Measurements from ENCODE around the gene KDM4B. TPM values are rescaled to one million over a fixed set of nuclear protein-coding genes. Genes with fewer than 3 reads are reported as not detected.

The KDM4B gene
- total and polyA plus RNA-seq, 4 donors, result 3.2 to 19.7 (median 12.9) TPM

DNA sequence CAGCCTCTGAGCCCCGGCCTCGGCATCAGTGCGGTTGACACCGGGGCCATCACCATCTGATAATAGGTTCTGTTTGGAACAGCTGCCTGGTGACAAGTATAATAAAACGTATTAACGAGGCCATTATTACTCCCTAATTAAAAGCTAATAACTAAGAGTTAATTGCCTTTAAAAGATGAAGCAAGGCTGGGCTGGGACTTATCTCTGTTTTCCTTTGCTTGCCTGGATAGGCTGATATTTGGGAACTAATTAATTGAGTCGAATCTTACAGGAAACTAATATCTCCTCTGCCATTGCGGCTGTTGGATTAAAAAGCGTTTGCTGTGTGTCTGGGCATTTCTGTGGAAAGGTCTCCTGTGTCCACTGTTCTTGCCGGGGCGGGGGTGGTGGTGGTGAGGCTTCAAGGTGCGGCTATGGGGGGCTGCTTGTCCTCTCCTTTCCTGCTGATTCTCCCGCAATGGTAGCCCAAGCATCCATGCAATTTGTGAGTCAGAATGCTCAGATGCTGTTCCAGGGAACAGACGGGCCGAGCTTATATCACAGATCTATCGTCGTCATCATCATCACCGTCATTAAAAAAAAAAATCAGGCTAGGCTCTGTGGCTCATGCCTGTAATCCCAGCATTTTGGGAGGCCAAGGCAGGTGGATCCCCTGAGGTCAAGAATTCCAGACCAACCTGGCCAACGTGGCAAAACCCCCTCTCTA lies 209.0 kb downstream of the KDM4B start:
- H3K9me3 ChIP-seq (ENCODE audit: control insufficient read depth in 4 of 4, low read length in 3 of 4), result no peaks in the 10 kb centered on the region
- H3K27ac ChIP-seq (ENCODE audit: low read depth in 1 of 2, low read length in 2 of 2), result no peak overlapping the region
- TF ChIP-seq TAF1 (conservative IDR thresholded peaks at IDR 0.05), result no peak
- TF ChIP-seq CTCF (IDR thresholded peaks at IDR 0.05; ENCODE audit: low read depth, low read length, missing input control), result no peak
- TF ChIP-seq YY1 (IDR thresholded peaks at IDR 0.05), result no peak
- TF ChIP-seq RAD21 (IDR thresholded peaks at IDR 0.05), result no peak
- TF ChIP-seq MAX (IDR thresholded peaks at IDR 0.05), result no peak
- no peak for TF ChIP-seq HNF4A (conservative IDR thresholded peaks at IDR 0.05)
- TF ChIP-seq FOXA2 (IDR thresholded peaks at IDR 0.05), result no peak
- TF ChIP-seq RXRA (IDR thresholded peaks at IDR 0.05), result no peak
- TF ChIP-seq FOXA1 (IDR thresholded peaks at IDR 0.05), result no peak
- no peak for TF ChIP-seq JUND (IDR thresholded peaks at IDR 0.05)
- TF ChIP-seq GABPA (IDR thresholded peaks at IDR 0.05 in 1 of 2, conservative IDR thresholded peaks at IDR 0.05 in 1 of 2), result no peak
- no peak for TF ChIP-seq SP1 (IDR thresholded peaks at IDR 0.05)
- no peaks in the 10 kb centered on the region for H3K4me1 ChIP-seq (ENCODE audit: control insufficient read depth in 4 of 4, insufficient read depth in 4 of 4, low read length in 3 of 4)
- no peak overlapping the region for H3K9ac ChIP-seq (ENCODE audit: low read depth in 1 of 2, low read length in 2 of 2)
- WGBS, result 79% methylated on average over 19 of the region's 19 CpGs
- H3K27me3 ChIP-seq (ENCODE audit: control insufficient read depth in 4 of 4, insufficient read depth in 4 of 4, low read length in 3 of 4), result no peaks in the 10 kb centered on the region
- no peak overlapping the region for H3K4me3 ChIP-seq (ENCODE audit: low read depth in 1 of 3, low read length in 3 of 3)
- DNase-seq (ENCODE audit: low spot score), result no peak
- no peaks in the 10 kb centered on the region for H3K36me3 ChIP-seq (ENCODE audit: control insufficient read depth in 4 of 4, insufficient read depth in 3 of 4, low read depth in 1 of 4, low read length in 3 of 4)

- Histone ChIP-seq H3K4me1 (ENCODE audit: control insufficient read depth in 4 of 4, insufficient read depth in 4 of 4, low read length in 3 of 4) (no peaks in the 10 kb centered on the region), H3K9ac (ENCODE audit: low read depth in 1 of 2, low read length in 2 of 2) (no peak overlapping the region), H3K36me3 (ENCODE audit: control insufficient read depth in 4 of 4, insufficient read depth in 3 of 4, low read depth in 1 of 4, low read length in 3 of 4) (no peaks in the 10 kb centered on the region), H3K27me3 (ENCODE audit: control insufficient read depth in 4 of 4, insufficient read depth in 4 of 4, low read length in 3 of 4) (no peaks in the 10 kb centered on the region), H3K4me3 (ENCODE audit: low read depth in 1 of 3, low read length in 3 of 3) (no peak overlapping the region), H3K27ac (ENCODE audit: low read depth in 1 of 2, low read length in 2 of 2) (no peak overlapping the region), H3K9me3 (ENCODE audit: control insufficient read depth in 4 of 4, low read length in 3 of 4) (no peaks in the 10 kb centered on the region)
- 96% methylated on average over 3 of the region's 3 CpGs for WGBS
- DNase-seq (ENCODE audit: low spot score), result no peak
- TF ChIP-seq, protein P1, sequence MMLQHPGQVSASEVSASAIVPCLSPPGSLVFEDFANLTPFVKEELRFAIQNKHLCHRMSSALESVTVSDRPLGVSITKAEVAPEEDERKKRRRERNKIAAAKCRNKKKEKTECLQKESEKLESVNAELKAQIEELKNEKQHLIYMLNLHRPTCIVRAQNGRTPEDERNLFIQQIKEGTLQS (IDR thresholded peaks at IDR 0.05), result no peak
- no peak for TF ChIP-seq RXRA (IDR thresholded peaks at IDR 0.05)
- no peak for TF ChIP-seq TAF1 (conservative IDR thresholded peaks at IDR 0.05)
- TF ChIP-seq FOXA2 (IDR thresholded peaks at IDR 0.05), result no peak
- no peak for TF ChIP-seq FOXA1 (IDR thresholded peaks at IDR 0.05)
- no peak for TF ChIP-seq REST (IDR thresholded peaks at IDR 0.05)
- TF ChIP-seq RAD21 (IDR thresholded peaks at IDR 0.05), result no peak
- TF ChIP-seq MAX (IDR thresholded peaks at IDR 0.05), result no peak
- no peak for TF ChIP-seq JUND (IDR thresholded peaks at IDR 0.05)
- TF ChIP-seq HNF4A (conservative IDR thresholded peaks at IDR 0.05), result no peak
- TF ChIP-seq YY1 (IDR thresholded peaks at IDR 0.05), result no peak
- no peak for TF ChIP-seq EGR1 (IDR thresholded peaks at IDR 0.05; ENCODE audit: low read depth in 2 of 2)
- TF ChIP-seq SP1 (IDR thresholded peaks at IDR 0.05), result no peak
- no peak for TF ChIP-seq NR2F2 (IDR thresholded peaks at IDR 0.05)
- TF ChIP-seq HNF4G (IDR thresholded peaks at IDR 0.05), result no peak
- TF ChIP-seq GABPA (IDR thresholded peaks at IDR 0.05 in 1 of 2, conservative IDR thresholded peaks at IDR 0.05 in 1 of 2), result no peak
Observed at GRCh38 chr19:5178841-5179240, 209.9 kb downstream of the KDM4B start.
